Measurements from ENCODE around the gene ABHD5.

Gene ABHD5

GRCh38 chr3:43726521-43726920 is 35.8 kb downstream of the ABHD5 start:
- DNase-seq = no peak

- no peak for DNase-seq
These were observed 37.2 kb downstream of the ABHD5 start for GRCh38 chr3:43727930-43728329.

GRCh38 chr3:43728476-43728875 is 37.7 kb downstream of the ABHD5 start:
- DNase-seq = no peak

GRCh38 chr3:43728947-43729346 is 38.2 kb downstream of the ABHD5 start:
- no peak for DNase-seq

- no peak for DNase-seq
These were observed 39.1 kb downstream of the ABHD5 start for GRCh38 chr3:43729707-43730414.

- no peak for DNase-seq
These were observed 42.1 kb downstream of the ABHD5 start for GRCh38 chr3:43732747-43733425.

- no peak for DNase-seq
These were observed 43.0 kb downstream of the ABHD5 start for GRCh38 chr3:43733459-43734384.

- DNase-seq = no peak
These were observed 43.9 kb downstream of the ABHD5 start for GRCh38 chr3:43734685-43735084.

GRCh38 chr3:43735618-43736017 is 44.9 kb downstream of the ABHD5 start:
- DNase-seq = no peak

GRCh38 chr3:43736558-43737440 is 46.1 kb downstream of the ABHD5 start:
- DNase-seq = no peak

- DNase-seq = no peak
These were observed 47.6 kb downstream of the ABHD5 start for GRCh38 chr3:43738305-43738704.

- no peak for DNase-seq
These were observed 52.2 kb downstream of the ABHD5 start for GRCh38 chr3:43742920-43743319.

- DNase-seq = no peak
These were observed 56.9 kb downstream of the ABHD5 start for GRCh38 chr3:43747641-43748040.

GRCh38 chr3:43748179-43748578 is 57.4 kb downstream of the ABHD5 start:
- DNase-seq = no peak

GRCh38 chr3:43748645-43749044 is 57.9 kb downstream of the ABHD5 start:
- no peak for DNase-seq

- DNase-seq = no peak
These were observed 62.2 kb downstream of the ABHD5 start for GRCh38 chr3:43752905-43753304.

- DNase-seq = no peak
These were observed 63.3 kb downstream of the ABHD5 start for GRCh38 chr3:43753741-43754715.

GRCh38 chr3:43755516-43756200 is 64.9 kb downstream of the ABHD5 start:
- DNase-seq = no peak

GRCh38 chr3:43757666-43758321 is 67.1 kb downstream of the ABHD5 start:
- DNase-seq = no peak

Data from right forelimb (tissue), 1 donor.